ENCODE results near the gene RAPGEF2.
"Not testable (repeated sequence)": the region's sequence is repeated elsewhere in the genome, so short reads cannot be mapped to it uniquely, and the experiment has no call there.

Gene RAPGEF2

GRCh38 chr4:159098482-159099127, 4.3 kb upstream of the RAPGEF2 start:
- no peak for DNase-seq (ENCODE audit: low read depth)

DNA sequence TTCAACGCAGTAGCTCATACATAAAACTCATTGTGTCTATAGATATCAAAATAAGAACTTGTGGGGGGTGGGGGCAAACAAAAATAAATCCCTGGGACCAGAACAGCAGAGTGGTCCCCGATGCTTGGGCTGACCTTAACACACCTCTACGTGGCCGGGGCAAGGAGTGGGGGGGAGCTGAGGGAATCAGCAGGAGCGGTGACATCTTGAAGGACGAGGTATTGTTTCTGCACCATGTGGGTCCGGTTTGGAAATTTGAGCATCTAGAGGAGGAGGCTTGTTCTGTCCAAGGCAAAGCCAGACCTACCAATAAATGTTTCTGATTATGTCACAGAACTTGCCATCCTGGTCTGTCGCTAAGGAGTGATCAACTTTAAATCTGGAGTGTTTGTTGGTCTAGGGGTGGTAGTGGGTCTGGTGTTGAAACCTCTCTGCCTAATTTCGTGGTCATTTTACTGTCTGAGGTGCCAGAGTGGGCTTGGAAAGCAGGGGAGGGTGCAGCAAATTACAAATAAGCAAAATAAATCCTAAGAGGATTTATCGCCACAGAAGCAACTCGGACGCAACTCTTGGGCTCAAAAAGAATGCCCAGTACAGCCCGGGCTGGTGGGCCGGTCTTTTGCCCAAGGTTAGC, 774 bp upstream of the RAPGEF2 start:
- DNase-seq (ENCODE audit: low read depth), result no peak

DNA sequence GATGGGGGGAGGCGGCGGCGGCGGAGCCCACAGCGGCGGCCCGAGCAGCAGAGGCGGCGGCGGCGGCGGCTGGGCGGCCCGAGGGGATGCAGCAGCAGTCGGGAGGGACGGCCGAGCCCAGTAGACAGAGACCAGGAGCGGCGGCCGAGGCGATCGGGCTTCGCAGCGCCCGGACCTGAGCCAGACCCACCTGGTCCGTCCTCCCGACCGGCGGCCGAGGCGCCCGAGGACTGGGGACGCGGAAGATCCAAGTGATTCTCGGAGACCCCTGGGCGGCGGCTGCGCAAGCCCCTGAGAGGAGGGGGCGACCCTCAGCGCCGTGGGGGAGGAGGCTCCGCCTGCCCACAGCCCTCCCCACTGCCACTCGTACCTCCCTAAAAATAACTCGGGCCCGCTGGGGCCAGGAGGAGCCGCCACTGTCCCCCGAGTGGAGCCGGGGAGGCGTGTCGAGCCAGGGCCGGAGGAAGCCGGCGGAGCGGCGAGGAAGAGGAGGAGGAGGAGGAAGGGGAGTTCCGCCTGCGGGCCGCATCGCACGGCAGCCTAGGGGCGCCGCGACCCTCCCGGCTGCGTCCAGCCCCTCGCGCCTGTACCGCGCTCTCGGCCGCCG, 608 bp downstream of the RAPGEF2 start:
- peak; percentile 28 for DNase-seq (ENCODE audit: low read depth)

DNA sequence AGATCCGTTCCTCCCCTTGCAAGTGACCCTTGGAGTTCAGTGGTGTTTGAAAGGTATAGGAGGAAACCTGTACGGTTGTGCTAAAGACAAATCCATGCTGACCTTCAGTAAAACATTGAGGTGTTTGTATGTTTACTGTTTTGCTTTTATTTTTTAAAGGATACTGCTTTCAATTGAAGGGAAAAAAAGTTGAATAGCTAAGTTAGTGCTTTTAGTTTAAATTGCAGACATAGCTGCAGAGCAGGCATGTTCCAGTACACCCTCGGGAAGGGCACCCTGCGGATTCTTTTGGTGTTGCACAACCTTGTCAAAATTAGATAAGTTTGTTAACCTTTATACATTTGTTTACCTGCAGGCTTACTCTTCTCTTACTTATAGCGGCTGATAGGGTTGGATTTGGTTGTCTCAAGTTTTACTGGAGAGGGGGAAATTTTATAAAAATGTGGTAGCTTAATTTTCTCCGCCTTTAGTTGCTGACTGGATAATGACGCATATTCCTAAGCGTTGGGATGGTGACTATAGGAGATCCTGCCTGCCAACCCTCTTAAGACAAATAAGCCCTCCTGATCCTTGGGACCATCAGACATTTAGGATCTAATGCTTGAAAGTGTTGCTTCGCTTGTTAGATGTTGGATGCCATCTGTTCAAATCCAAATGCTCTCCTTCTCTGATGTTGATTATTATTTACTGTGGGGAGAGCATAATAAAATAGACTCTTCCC, 2.0 kb downstream of the RAPGEF2 start:
- DNase-seq (ENCODE audit: low read depth), result peak; percentile 52

DNA sequence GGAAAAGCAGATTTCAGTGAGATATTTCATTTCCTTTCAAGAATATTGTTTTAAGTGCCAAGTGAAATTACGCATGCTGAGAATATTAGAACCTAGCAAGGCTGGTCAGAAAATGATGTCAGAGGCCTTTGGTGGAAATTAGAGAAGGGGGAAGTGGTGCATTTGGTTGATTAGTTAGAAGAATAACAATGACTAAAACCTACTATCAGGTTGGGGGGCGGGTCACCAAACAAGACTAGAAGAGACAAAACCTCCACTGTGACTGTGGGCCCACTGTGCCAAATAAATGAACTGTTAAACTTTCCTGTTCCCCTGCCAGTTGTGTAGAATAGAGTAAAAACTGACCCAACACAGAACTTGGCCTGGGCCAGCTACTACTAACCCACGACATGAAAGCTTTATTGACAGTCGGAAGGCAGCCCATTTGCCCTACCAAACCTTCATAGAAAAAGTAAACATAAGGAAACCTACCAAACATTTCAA, 2.9 kb downstream of the RAPGEF2 start:
- peak; percentile 78 for DNase-seq (ENCODE audit: low read depth)

DNA sequence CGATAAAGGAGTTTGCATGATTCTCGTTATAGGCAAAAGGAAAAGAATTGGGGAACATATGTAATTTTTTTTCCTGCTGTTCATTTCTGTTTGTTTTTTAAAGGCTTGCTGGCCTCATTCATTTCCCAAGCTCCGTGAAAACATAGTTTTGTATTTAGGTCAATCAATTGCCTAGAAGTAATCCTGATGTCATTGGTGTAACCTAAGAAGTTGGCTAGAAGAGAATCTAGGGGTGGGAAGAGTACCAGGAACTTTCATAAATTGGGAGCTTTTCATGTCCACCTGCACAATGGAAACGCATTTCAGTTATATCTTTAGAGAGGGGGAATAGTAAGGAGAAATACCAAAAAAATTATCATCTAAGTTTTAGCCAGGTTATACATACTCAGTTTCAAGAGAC, 3.8 kb downstream of the RAPGEF2 start:
- peak; percentile 48 for DNase-seq (ENCODE audit: low read depth)

GRCh38 chr4:159107203-159107925, 4.5 kb downstream of the RAPGEF2 start:
- DNase-seq (ENCODE audit: low read depth), result peak; percentile 47

DNA sequence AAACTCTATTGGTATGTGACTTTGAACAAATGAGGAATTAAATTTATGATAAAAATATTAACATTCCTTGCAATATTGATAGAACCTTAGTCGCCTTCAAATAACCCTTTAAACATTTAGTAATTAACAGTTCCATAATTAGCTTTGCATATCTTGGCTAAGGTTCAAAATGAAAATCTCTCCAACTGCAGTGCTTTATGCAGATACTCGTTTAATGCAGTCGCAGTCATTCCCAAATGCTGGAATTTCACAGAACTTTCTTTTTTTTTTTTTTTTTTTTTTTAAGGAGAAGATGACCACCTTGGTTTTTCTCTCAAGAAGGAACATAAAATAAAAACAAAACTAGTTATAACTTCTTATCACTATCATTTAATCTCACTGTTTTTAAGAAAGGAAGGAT, 5.2 kb downstream of the RAPGEF2 start:
- DNase-seq (ENCODE audit: low read depth), result no peak

GRCh38 chr4:159110961-159111360, 8.1 kb downstream of the RAPGEF2 start:
- no peak for DNase-seq (ENCODE audit: low read depth)

GRCh38 chr4:159111416-159111815, 8.5 kb downstream of the RAPGEF2 start:
- DNase-seq (ENCODE audit: low read depth), result no peak

DNA sequence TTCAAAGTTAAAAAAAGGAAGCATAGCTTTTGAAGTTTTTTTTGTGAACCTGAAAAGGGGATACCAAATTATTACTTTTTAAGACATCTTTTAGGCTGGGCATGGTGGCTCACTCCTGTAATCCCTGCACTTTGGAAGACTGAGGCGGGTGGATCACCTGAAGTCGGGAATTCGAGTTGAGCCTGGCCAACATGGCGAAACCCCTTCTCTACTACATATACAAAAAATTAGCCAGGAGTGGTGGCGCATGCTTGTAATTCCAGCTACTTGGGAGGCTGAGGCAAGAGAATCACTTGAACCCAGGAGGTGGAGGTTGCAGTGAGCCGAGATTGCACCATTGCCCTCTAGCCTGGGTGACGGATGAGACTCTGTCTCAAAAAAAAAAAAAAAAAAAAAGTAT, 10.5 kb downstream of the RAPGEF2 start:
- DNase-seq (ENCODE audit: low read depth), result not testable (repeated sequence)

DNA sequence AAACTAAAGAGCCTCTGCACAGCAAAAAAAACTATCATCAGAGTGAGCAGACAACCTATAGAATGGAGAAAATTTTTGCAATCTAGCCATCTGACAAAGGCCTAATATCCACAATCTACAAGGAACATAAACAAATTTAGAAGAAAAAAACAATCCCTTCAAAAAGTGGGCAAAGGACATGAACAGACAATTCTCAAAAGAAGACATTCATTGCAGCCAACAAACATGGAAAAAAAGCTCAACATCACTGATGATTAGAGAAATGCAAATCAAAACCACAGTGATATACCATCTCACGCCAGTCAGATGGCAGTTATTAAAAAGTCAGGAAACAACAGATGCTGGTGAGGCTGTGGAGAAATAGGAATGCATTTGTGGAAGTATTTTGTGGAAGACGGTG, 13.2 kb downstream of the RAPGEF2 start:
- not testable (repeated sequence) for DNase-seq (ENCODE audit: low read depth)

GRCh38 chr4:159116693-159117092, 13.8 kb downstream of the RAPGEF2 start:
- DNase-seq (ENCODE audit: low read depth), result not testable (repeated sequence)

DNA sequence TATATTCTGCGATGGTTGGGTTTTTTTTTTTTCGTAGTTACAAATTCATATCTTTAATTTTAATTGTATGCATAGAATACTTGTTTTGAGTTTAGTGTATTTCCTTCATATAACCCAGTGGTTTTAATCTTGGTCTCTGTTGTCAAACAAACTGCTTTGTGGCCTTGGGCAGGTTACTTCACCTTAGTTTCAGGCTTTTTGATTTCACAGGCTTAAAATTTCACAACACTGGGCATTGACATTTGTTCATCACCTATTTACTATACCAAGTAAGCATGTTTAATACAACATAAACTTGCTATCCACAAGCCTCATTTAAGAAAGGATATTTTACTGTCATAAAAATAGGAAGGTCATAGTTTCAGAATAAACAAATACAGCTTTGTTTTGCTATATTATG, 14.7 kb downstream of the RAPGEF2 start:
- DNase-seq (ENCODE audit: low read depth), result no peak

GRCh38 chr4:159117968-159118367, 15.1 kb downstream of the RAPGEF2 start:
- no peak for DNase-seq (ENCODE audit: low read depth)

- DNase-seq (ENCODE audit: low read depth), result no peak
Measured at GRCh38 chr4:159121371-159121770, 18.5 kb downstream of the RAPGEF2 start.

- no peak for DNase-seq (ENCODE audit: low read depth)
Measured at GRCh38 chr4:159126716-159127115, 23.8 kb downstream of the RAPGEF2 start.

- no peak for DNase-seq (ENCODE audit: low read depth)
Measured at GRCh38 chr4:159127745-159128518, 25.1 kb downstream of the RAPGEF2 start.

GRCh38 chr4:159129814-159130550, 27.1 kb downstream of the RAPGEF2 start:
- no peak for DNase-seq (ENCODE audit: low read depth)

DNA sequence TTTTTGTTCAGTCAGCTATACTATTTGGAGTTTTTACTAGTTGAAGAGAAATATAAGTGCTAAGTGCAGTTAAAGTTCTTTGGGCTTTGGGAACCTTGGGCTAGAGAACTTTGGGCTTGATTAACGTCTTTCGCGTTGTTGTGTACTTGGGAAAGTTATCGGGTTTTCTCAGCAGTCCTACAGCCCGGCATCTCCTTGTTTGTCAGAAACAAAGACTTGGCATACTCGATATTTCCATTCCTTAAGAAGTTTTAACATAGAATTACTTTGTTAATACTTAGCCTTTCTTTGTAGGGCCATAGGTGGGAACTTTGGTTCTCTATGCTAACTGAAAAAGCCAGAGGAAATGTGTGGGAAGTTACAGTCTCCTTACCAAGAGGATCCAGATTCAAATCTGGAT, 28.7 kb downstream of the RAPGEF2 start:
- DNase-seq (ENCODE audit: low read depth), result no peak

DNA sequence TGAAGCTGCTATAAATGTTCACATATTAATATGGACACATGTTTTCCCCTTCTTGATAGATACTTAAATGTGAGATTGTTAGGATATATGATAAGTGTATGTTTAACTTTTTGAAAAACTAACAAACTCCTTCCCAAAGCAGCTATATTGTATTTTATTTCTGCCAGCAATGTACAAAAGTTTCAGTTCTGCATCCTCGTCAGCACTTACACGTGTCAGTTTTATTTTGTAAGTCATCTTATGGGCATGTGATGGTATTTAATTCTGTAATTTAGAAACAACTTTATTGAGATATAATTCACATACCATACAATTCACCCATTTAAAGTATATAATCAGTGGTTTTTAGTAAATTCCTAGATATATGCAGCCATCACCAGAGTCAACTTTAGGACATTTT, 31.6 kb downstream of the RAPGEF2 start:
- DNase-seq (ENCODE audit: low read depth), result no peak
